K562 (cell line): ENCODE results near the gene PRPF38A. TPM values are rescaled to one million over a fixed set of nuclear protein-coding genes. Genes with fewer than 3 reads are reported as not detected.

Experiments
- ATAC-seq: fragments of 200-7000 bp; cut with Tn5 transposase; 3 replicates; pipeline ENCODE4 v1.9.1; 2020; ENCODE audit warnings: moderate library complexity
- BruUV-seq: library from RNA; stranded (reverse); fragments of 400-500 nt; replicated peaks from 2 replicates; lab custom pipeline; 2021; lab: Mats Ljungman, UMichigan
- CTCF ChIA-PET: fragments of 300-600 bp; formaldehyde crosslinking; extraction: SDS; loops from one replicate; lab custom pipeline; 2021; ENCODE audit warnings: low intra/inter-chr PET ratio; lab: Yijun Ruan, JAX
- POLR2A ChIA-PET: fragments of 300-600, 350-650 bp; sonication (Branson Sonifier 250); formaldehyde crosslinking; extraction: SDS; loops from one replicate; lab custom pipeline; 2021; ENCODE audit warnings: antibody characterized with exemption, inconsistent platforms; lab: Yijun Ruan, JAX
- DNase-seq, 4 experiments: peaks; one replicate each; pipeline versions ENCODE4 v3.0.0 to v3.0.0-alpha.2; 2011 to 2018; ENCODE audit warnings: low spot score in 3 of 4, mixed read lengths in 3 of 4; ENCODE audit errors: extremely low read depth in 1 of 4
- FAIRE-seq: peaks from 2 replicates; lab custom pipeline; 2011; peaks lifted over from hg19 to GRCh38; lab: Jason Lieb, UNC
- H2AFZ ChIP-seq: 2 replicates; pipeline ENCODE4 v1.6.0; 2011; ENCODE audit warnings: low read depth, low read length, control low read depth, inconsistent platforms
- H3K27ac ChIP-seq: fragments of 200-600 bp; 3 replicates; pipeline ENCODE4 v1.8.0; 2011; ENCODE audit warnings: low read depth, mild to moderate bottlenecking, control low read depth, inconsistent platforms, low read length, moderate library complexity, mixed read lengths; ENCODE audit errors: extremely low read depth
- H3K27me3 ChIP-seq, 2 experiments: fragments of 300-600 bp in 1 of 2; 2 replicates in 1 of 2; 3 replicates in 1 of 2; pipeline versions ENCODE4 v1.6.0 to v1.8.0; 2011; ENCODE audit warnings: inconsistent platforms in 2 of 2, low read length in 2 of 2, mild to moderate bottlenecking in 1 of 2, mixed read lengths in 1 of 2, moderate library complexity in 1 of 2; ENCODE audit not compliant: control insufficient read depth in 2 of 2, insufficient read depth in 2 of 2
- H3K36me3 ChIP-seq: fragments of 300-600 bp; 3 replicates; pipeline ENCODE4 v1.8.0; 2011; ENCODE audit warnings: mild to moderate bottlenecking, low read length, inconsistent platforms; ENCODE audit not compliant: control insufficient read depth, insufficient read depth
- H3K4me1 ChIP-seq, 2 experiments: fragments of 200-600 bp in 1 of 2; replicated peaks in 1 of 2; 2 replicates in 1 of 2; 3 replicates in 1 of 2; pipeline versions ENCODE4 v1.5.1 to v1.8.0; 2011; ENCODE audit warnings: inconsistent platforms in 2 of 2, low read length in 2 of 2, mild to moderate bottlenecking in 1 of 2, mixed read lengths in 1 of 2, moderate library complexity in 1 of 2; ENCODE audit not compliant: control insufficient read depth in 2 of 2, insufficient read depth in 2 of 2
- H3K4me2 ChIP-seq: 2 replicates; pipeline ENCODE4 v1.6.1; 2011; ENCODE audit warnings: low read length, control low read depth, inconsistent platforms, mixed read lengths; ENCODE audit not compliant: insufficient read depth
- H3K4me3 ChIP-seq: fragments of 200-600 bp; sonication (generic), shearing (Covaris generic); 2 replicates; pipeline ENCODE4 v1.5.1; 2016; ENCODE audit warnings: control low read depth, inconsistent platforms
- H3K79me2 ChIP-seq: fragments of 200-600 bp; 3 replicates; pipeline ENCODE4 v1.8.0; 2011; ENCODE audit warnings: low read length, inconsistent platforms; ENCODE audit not compliant: control insufficient read depth, insufficient read depth
- H3K9ac ChIP-seq, 2 experiments: 2 replicates each; pipeline versions ENCODE4 v1.6.0 to v1.6.1; 2011; ENCODE audit warnings: low read depth in 2 of 2, low read length in 2 of 2, control low read depth in 1 of 2, inconsistent platforms in 1 of 2, mild to moderate bottlenecking in 1 of 2, mixed read lengths in 1 of 2; ENCODE audit not compliant: insufficient read depth in 1 of 2
- H3K9me1 ChIP-seq: one replicate; pipeline ENCODE4 v1.6.0; 2011; ENCODE audit warnings: inconsistent platforms, mild to moderate bottlenecking, low read length, moderate library complexity; ENCODE audit not compliant: control insufficient read depth, insufficient read depth
- H3K9me3 ChIP-seq: replicated peaks from 2 replicates; pipeline ENCODE4 v1.5.1; 2011; ENCODE audit warnings: low read depth, low read length, inconsistent platforms; ENCODE audit not compliant: control insufficient read depth, insufficient read depth
- H4K20me1 ChIP-seq: replicated peaks from 2 replicates; pipeline ENCODE4 v1.6.1; 2011; ENCODE audit warnings: low read length, inconsistent platforms, mixed read lengths; ENCODE audit not compliant: control insufficient read depth, insufficient read depth
- MAFF ChIP-seq: IDR thresholded peaks from 2 replicates; pipeline ENCODE4 v1.6.1; 2012; ENCODE audit warnings: low read length, improper control_type of control experiment
- SLC30A9 ChIP-seq: fragments of 250-450 bp; sonication (Bioruptor Pico); IDR thresholded peaks from 2 replicates; pipeline ENCODE4 v1.8.0; 2022; ENCODE audit warnings: mild to moderate bottlenecking, moderate library complexity
- SRF ChIP-seq, 2 experiments: fragments of 250-450, 450-650 bp in 1 of 2; sonication (Bioruptor Pico) in 1 of 2; sonication (generic) in 1 of 2; formaldehyde crosslinking; IDR thresholded peaks; 2 replicates each; pipeline versions ENCODE4 v1.5.0 to v1.5.1; 2020 to 2022; ENCODE audit warnings: mild to moderate bottlenecking in 1 of 2, missing genetic modification reagents in 1 of 2
- TBP ChIP-seq: optimal IDR thresholded peaks from 2 replicates; pipeline ENCODE3; 2011; ENCODE audit warnings: low read depth, low read length, improper control_type of control experiment
- TRIM24 ChIP-seq, 2 experiments: fragments of 450-650 bp; IDR thresholded peaks; 2 replicates each; pipeline ENCODE4 v1.6.1; 2016
- ZFPM2 ChIP-seq: fragments of 250-450 bp; sonication (Bioruptor Pico); IDR thresholded peaks from 2 replicates; pipeline ENCODE4 v1.5.1; 2022; ENCODE audit warnings: mild to moderate bottlenecking
- ZNF668 ChIP-seq: fragments of 250-450 bp; sonication (Bioruptor Pico); IDR thresholded peaks from 2 replicates; pipeline ENCODE4 v1.8.0; 2022; ENCODE audit warnings: mild to moderate bottlenecking, inconsistent platforms
- WGBS: fragments of 100-300 bp; shearing (Covaris generic); methylation state at CpG from one replicate; pipeline ENCODE4 v1.1.6; 2016; ENCODE audit warnings: low coverage, mixed read lengths; ENCODE audit not compliant: insufficient coverage; ENCODE audit errors: missing lambda C conversion rate; 5-methylcytosine and 5-hydroxymethylcytosine counted together
- in situ Hi-C: fragments of 300-500 bp; cut with MboI; formaldehyde crosslinking; loops from 4 replicates; pipeline ENCODE4 v1.15.0; 2018; ENCODE audit warnings: inconsistent platforms, mixed read lengths
- intact Hi-C: fragments of 100-400 bp; cut with micrococcal nuclease; formaldehyde crosslinking; loops from 2 replicates; pipeline ENCODE4 v1.14.2; 2022
- polyA plus RNA-seq, 8 experiments: library from polyadenylated mRNA; depleted of rRNA in 4 of 8; stranded (reverse) in 5 of 8; unstranded in 3 of 8; fragments of >200 nt; fragmentation: Nextera tagmentation in 2 of 8; fragmentation: Illumina TruSeq in 1 of 8; extraction: Ambion mirVana in 2 of 8; extraction: Trizol in 1 of 8; gene quantifications; 2 replicates each; pipeline versions ENCODE4 v1.2.1 to v1.2.3, GENCODE V29; 2011 to 2014; ENCODE audit warnings: inconsistent platforms in 1 of 8, missing spikeins in 1 of 8
- total RNA-seq, 7 experiments: library from RNA; depleted of rRNA in 6 of 7; stranded (reverse); fragments of >200 nt in 6 of 7; fragmentation: Illumina TruSeq in 2 of 7; extraction: Trizol in 2 of 7; gene quantifications; 2 replicates each; pipeline versions ENCODE4 v1.2.1 to v1.2.3, GENCODE V29; 2011 to 2021; ENCODE audit warnings: low replicate concordance in 1 of 7
- TF ChIP-seq, protein P1 (sequence below): fragments of 450-650 bp; formaldehyde crosslinking; IDR thresholded peaks from 2 replicates; pipeline ENCODE4 v1.4.0; 2020; ENCODE audit warnings: mild to moderate bottlenecking, moderate library complexity

Gene PRPF38A
- total and polyA plus RNA-seq, 9 of the 15 experiments (the other 6 are each of a cell fraction or from before 2014, with no cell fraction given), result 53.6 to 198 (median 89.2) TPM

DNA sequence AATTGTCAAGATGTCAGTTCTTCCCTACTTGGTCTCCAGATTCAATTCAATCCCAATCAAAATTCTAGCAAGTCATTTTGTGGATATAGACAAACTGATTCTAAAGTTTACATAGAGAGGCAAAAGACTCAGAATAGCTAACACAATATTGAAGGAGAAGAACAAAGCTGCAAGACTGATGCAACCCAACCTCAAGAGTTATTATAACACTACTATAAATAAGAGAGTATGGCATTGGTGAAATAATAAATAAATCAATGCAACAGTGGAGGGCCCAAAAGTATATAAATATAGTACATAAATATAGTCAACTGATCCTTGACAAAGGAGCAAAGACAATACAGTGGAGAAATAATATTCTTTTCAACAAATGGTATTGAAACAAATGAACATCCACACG, 49.7 kb downstream of the PRPF38A start:
- Histone ChIP-seq H3K9me1 (no peaks in the 10 kb centered on the region), H3K9me3 (no peaks in the 10 kb centered on the region), H3K36me3 (peaks cover 15% of the 10 kb centered on the region; the same call in 1 of the 3 replicates), H3K27me3 (no peaks in the 10 kb centered on the region), H4K20me1 (no peaks in the 10 kb centered on the region), H3K4me2 (no peak overlapping the region), H2AFZ (no peak overlapping the region), H3K4me3 (no peak overlapping the region), H3K9ac (no peak overlapping the region), H3K79me2 (no peaks in the 10 kb centered on the region), H3K4me1 (no peaks in the 10 kb centered on the region), H3K27ac (no peak overlapping the region)
- no TSS peak for BruUV-seq
- no peak for DNase-seq
- no peak for ATAC-seq
- CTCF ChIA-PET, result interaction anchor here (0.5 kb wide), 1 partner anchor 168 kb away, joined by 7 read pairs; no protein-coding TSS in a partner anchor
- in situ Hi-C loops, result no loop called here
- no peak for TF ChIP-seq ZFPM2
- TF ChIP-seq, protein P1, sequence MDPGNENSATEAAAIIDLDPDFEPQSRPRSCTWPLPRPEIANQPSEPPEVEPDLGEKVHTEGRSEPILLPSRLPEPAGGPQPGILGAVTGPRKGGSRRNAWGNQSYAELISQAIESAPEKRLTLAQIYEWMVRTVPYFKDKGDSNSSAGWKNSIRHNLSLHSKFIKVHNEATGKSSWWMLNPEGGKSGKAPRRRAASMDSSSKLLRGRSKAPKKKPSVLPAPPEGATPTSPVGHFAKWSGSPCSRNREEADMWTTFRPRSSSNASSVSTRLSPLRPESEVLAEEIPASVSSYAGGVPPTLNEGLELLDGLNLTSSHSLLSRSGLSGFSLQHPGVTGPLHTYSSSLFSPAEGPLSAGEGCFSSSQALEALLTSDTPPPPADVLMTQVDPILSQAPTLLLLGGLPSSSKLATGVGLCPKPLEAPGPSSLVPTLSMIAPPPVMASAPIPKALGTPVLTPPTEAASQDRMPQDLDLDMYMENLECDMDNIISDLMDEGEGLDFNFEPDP (CRISPR knock-in tag), result no peak
- POLR2A ChIA-PET, result interaction anchor here (0.6 to 1.1 kb wide), 2 partner anchors 10 to 226 kb away, joined by 3 read pairs; no protein-coding TSS in a partner anchor
- FAIRE-seq, result no peak
- intact Hi-C loops, result no loop called here
- 91% methylated on average over 1 of the region's 1 CpG for WGBS

DNA sequence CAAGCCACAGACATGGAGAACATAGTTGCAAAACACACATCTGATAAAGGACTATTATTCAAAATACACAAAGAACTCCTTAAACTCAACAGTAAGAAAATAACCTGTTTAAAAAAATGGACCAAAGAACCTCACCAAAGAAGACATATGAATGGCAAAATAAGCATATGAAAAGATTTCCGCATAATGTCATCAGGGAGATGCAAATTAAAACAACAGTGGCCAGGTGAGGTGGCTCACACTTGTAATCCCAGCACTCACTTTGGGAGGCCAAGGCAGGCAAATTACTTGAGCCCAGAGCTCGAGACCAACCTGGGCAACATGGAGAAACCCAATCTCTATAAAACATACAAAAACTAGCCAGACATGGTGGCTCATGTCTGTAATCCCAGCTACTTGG, 50.4 kb downstream of the PRPF38A start:
- Histone ChIP-seq H2AFZ (no peak overlapping the region), H3K27me3 (no peaks in the 10 kb centered on the region), H3K9me1 (no peaks in the 10 kb centered on the region), H3K79me2 (no peaks in the 10 kb centered on the region), H3K4me2 (no peak overlapping the region), H3K36me3 (peaks cover 15% of the 10 kb centered on the region; the same call in 1 of the 3 replicates), H3K9me3 (no peaks in the 10 kb centered on the region)
- intact Hi-C loops, result no loop called here
- CTCF ChIA-PET, result no interaction called here
- in situ Hi-C loops, result no loop called here
- TF ChIP-seq SLC30A9, result no peak
- TF ChIP-seq TRIM24 (IDR thresholded peaks at IDR 0.05), result no peak
- no peak for TF ChIP-seq ZNF668 (CRISPR knock-in tag)
- TF ChIP-seq, protein P1 (CRISPR knock-in tag), result no peak
- no peak for TF ChIP-seq SRF (CRISPR knock-in tag; IDR thresholded peaks at IDR 0.05)
- no peak for TF ChIP-seq TBP
- TF ChIP-seq MAFF, result no peak
- TF ChIP-seq, all 486 proteins: peak for 0
- no peak for DNase-seq
- H3K27ac ChIP-seq, result no peak overlapping the region
- H3K4me3 ChIP-seq, result no peak overlapping the region
- FAIRE-seq, result no peak
- no peak overlapping the region for H3K9ac ChIP-seq
- ATAC-seq, result no peak
- POLR2A ChIA-PET, result interaction anchor here (0.9 to 1.1 kb wide), 2 partner anchors 9 to 37 kb away, joined by 3 read pairs; no protein-coding TSS in a partner anchor
- 76% methylated on average over 2 of the region's 2 CpGs for WGBS
- BruUV-seq, result no TSS peak
- no peaks in the 10 kb centered on the region for H4K20me1 ChIP-seq
- H3K4me1 ChIP-seq, result no peaks in the 10 kb centered on the region
